HG03095 (cell line): ENCODE measurements around the gene PARP2.
"Not testable (repeated sequence)": the region's sequence is repeated elsewhere in the genome, so short reads cannot be mapped to it uniquely, and the experiment has no call there.

Experiments used
- ATAC-seq: cut with Tn5 transposase; IDR thresholded peaks from one replicate; pipeline ENCODE4 v1.9.1; 2021; ENCODE audit warnings: moderate library complexity; ENCODE audit not compliant: unreplicated experiment

The PARP2 gene, protein sequence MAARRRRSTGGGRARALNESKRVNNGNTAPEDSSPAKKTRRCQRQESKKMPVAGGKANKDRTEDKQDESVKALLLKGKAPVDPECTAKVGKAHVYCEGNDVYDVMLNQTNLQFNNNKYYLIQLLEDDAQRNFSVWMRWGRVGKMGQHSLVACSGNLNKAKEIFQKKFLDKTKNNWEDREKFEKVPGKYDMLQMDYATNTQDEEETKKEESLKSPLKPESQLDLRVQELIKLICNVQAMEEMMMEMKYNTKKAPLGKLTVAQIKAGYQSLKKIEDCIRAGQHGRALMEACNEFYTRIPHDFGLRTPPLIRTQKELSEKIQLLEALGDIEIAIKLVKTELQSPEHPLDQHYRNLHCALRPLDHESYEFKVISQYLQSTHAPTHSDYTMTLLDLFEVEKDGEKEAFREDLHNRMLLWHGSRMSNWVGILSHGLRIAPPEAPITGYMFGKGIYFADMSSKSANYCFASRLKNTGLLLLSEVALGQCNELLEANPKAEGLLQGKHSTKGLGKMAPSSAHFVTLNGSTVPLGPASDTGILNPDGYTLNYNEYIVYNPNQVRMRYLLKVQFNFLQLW

GRCh38 chr14:20343092-20343861 lies at the start of gene PARP2:
Gene PARP2, plus strand, starts transcription at chr14:20343635. Its CDS starts 7 bp downstream, at chr14:20343642.
- ATAC-seq = peak; percentile 92

DNA sequence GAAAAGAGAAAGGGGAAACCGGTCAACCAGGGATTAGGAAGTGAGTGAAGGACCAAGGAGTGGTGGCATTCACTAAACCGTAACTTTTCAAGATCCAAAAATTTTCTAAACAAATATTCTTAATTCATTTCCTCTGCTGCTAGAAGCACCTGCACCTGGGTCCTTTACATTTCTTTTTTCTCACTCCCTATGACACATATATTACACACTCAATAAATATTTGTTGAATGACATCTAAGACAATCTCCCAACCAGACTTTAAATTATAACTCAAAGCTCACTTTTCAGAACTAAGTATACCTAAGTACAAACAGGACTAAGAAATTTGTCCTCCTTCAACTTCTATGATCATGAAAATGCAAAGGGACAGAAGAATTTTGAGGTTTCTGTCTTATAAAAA lies 48.8 kb upstream of the PARP2 start:
- ATAC-seq = no peak

GRCh38 chr14:20295067-20295466 lies 48.4 kb upstream of the PARP2 start:
- ATAC-seq = peak; percentile 82

- ATAC-seq = no peak
Measured at GRCh38 chr14:20302042-20302755, 41.2 kb upstream of the PARP2 start.

- peak; percentile 91 for ATAC-seq
Measured at GRCh38 chr14:20305265-20306078, 38.0 kb upstream of the PARP2 start, which contains the start of gene TTC5. Gene TTC5, minus strand, starts transcription at chr14:20305951. Its CDS starts 14 bp downstream, at chr14:20305937.

GRCh38 chr14:20306079-20306423 lies 37.4 kb upstream of the PARP2 start:
- ATAC-seq = no peak

GRCh38 chr14:20314026-20314425 lies 29.4 kb upstream of the PARP2 start:
- ATAC-seq = no peak

GRCh38 chr14:20317720-20318119 lies 25.7 kb upstream of the PARP2 start:
- ATAC-seq = no peak

DNA sequence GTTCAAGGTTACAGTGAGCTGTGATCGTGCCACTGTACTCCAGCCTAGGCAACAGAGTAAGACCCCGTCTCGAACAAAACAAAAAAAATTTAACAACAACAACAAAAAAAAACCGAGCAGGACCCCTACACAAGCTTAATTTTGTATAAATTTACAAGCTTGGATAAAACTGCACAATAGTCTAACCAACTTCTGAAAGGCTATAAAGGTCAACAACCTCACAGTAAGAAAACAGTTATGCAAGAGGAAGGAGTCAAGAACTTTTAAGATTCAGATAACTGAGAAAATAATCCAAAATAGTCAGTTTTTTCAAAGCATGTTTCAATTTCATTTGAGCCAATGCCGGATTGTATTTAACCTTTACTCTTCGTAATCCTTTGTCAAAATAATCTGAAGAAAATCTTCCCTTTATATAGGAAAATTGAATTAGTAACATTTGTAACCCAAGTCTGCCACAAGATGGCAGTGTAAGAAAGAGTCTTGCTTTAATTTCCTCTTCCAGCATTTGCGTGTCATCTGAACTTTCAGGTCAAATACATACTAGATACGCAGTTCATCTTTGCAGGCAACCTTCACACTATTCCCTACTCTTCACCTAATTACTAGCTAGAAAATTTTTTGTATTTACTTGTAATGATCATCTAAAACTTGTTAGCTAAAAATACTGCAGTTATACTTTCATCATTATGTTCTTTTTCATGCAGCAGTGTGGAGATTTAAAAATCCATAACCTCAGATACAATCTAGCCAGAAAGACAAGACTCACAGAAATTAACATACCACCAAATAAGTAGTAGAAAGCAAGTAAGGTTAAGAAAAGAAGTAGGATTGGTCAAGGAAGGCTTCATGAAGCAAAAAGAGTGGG lies 16.2 kb upstream of the PARP2 start:
- peak; percentile 57 for ATAC-seq

GRCh38 chr14:20328705-20329104 lies 14.7 kb upstream of the PARP2 start:
- ATAC-seq = no peak

- ATAC-seq = no peak
Measured at GRCh38 chr14:20329355-20329754, 14.1 kb upstream of the PARP2 start.

DNA sequence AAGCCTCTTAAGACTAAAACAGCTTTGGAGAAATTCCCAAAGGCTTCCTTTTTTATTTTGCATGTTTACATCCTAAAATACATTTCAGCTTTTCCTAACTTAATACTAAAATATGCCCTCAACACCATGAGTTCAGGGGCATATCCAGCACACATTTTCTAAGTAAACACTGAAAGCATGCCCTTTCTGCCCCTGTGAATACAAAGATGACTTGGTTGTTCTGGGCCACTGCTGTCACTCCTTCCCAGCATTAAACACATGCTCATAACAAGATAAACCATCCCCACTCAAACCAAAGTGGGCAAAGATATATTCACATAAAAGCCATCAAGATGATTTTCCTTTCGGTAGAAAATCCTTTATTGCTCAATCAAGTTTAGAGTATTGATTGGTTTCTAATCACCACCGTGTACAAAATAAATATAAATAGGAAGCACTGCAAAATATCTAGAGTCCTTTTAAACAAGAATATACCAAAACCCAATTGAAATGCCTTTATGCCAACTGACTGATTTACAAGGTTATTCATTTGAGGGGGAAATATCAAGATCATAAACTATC lies 12.3 kb upstream of the PARP2 start:
- no peak for ATAC-seq

- ATAC-seq = no peak
Measured at GRCh38 chr14:20332431-20332787, 11.0 kb upstream of the PARP2 start.

DNA sequence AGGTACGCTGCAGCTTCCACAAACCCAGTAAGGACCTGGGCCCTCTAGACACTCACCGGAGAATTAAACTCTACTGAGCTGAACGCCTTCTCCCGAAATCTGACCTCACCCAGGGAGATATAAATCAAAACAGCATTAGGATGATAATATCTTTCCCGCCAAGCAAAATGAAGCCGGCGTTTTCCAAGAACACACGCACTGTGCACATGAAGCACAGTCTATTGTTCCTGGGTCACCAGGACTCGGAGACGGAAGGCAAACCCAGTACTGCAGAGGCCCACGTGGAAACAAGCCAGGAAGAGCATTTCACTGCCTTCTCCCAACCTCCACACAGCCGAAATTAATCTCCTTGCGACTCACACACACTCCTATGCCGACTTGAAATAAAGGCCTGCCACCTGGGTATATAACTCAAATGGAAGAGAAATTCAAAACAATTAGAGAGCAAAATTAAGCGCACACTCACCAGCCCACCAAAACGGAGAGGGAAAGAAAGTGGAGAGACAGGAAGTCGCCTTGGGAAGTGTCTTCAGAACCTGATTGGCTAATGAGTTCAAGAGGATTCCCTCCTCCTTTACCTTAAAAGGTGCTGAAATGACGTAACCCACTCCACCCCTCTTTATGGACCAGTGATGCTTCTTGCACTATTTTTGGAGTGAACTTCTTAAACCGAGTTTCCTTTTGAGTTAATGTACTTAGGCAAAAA lies 10.5 kb upstream of the PARP2 start, which contains the start of gene CCNB1IP1:
Gene CCNB1IP1, minus strand, starts transcription at position 492 of the 706 bp plus-strand sequence. CDS start 16,756 bp downstream, outside the sequence.
- peak; percentile 97 for ATAC-seq

DNA sequence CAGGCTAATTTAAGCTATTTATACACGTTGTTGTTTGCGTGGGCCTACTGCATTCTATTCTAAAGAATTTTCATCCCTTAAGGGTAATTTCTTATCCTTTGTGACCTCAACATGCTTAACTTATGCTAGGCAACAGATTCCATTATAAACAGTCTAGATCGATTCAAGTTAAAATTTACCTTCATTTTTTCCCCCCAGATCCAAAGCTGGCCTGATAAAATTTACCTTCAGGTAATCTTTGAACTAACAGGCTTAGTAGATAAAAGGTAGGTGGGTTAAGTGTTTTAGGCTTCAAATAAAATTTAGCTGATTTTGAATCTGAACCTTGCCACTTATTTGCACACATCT lies 10.0 kb upstream of the PARP2 start:
- ATAC-seq = no peak

DNA sequence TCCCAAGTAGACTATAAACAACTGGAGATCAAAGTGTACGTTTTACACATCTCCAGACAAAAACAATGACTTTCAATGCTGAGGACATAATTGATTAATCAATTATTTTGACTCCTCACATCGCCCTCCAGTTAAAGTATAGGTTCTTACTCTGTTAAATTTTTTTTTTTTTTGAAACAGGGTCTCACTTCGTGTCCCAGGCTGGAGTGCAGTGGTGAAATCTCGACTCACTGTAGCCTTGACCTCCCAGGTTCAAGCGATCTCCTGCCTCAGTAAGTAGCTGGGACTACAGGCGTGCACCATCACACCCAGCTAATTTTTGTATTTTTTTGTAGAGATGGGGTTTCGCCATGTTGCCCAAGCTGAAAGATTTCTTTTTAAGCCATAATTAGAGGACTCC lies 9.4 kb upstream of the PARP2 start:
- ATAC-seq = no peak

DNA sequence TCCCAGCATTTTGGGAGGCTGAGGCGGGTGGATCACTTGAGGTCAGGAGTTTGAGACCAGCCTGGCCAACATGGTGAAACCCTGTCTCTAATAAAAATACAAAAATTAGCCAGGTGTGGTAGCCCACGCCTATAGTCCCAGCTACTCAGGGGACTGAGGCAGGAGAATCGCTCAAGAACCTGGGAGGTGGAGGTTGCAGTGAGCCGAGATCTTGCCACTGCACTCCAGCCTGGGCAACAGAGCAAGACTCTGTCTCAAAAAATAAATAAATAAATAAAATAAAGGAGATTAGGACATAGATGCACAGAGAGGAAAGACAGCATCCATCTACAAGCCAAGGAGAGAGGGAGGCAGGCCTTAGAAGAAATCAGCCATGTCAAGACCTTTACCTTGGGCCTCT lies 2.4 kb upstream of the PARP2 start:
- not testable (repeated sequence) for ATAC-seq

DNA sequence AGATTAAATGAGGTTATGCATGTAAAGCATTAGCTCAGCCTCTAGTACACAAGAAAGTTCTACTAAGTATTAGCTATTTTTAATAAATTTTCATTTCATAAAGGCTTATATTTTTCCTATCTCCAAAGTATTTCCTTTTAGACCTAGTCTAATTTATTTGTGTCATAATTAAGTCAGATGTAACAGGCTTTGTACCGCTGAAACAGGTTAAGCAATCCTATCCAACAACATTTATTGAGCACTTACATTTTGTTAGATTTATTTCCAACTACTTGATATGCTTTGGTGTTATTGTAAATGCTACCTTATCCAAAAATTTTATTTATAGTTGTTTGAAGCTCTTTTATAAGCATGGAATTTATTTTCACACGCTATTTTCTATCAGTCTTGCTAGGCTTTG lies 1.8 kb upstream of the PARP2 start:
- ATAC-seq = no peak

DNA sequence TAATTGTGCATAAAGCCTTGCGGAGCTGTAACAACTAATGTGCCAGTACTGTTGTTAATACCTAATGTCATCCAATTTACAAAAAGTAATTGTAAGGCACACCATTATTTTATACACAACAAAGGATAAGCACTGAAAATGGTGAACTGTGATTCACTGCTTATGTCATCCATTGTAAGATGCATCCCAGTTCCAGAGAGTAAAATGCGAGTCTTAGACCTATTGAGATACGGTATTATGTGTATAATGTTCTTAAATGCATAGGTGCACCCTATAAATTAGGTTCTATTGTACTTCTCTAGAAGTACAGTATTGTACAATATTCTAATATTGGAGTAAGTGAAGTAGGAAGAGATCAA lies 406 bp downstream of the PARP2 start:
- no peak for ATAC-seq
